Myocyte (in vitro differentiated cells): ENCODE measurements around the gene ATIC. TPM values are rescaled to one million over a fixed set of nuclear protein-coding genes. Genes with fewer than 3 reads are reported as not detected.

Experiments used
- DNase-seq: peaks from one replicate; pipeline ENCODE4 v3.0.0-alpha.2; 2012; ENCODE audit warnings: low read depth
- total RNA-seq: library from RNA; depleted of rRNA; stranded (reverse); fragments of >200 nt; gene quantifications from 2 replicates; pipeline ENCODE4 v1.2.3, GENCODE V29; 2014

The ATIC gene
- total RNA-seq, 1 donor from 2014 or later, result 13.7 TPM

GRCh38 chr2:215374642-215375466 is 63.0 kb downstream of the ATIC start:
- DNase-seq, result no peak

DNA sequence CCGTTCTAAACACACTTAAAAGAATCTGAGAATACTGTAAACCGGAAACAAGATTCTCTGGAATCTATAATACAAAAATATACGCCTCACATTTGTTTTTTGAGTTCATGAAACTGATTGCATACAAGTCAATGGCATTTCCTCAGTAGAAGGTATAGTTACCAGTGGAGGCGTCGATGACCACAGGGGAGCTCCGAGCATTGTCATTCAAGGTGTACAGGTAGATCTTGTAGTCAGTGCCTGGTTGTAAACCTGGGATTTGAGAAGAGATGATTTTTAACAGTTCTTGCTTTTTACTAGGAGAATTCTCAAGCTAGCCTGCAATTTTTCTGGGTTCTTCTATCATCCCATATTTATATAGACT is 63.6 kb downstream of the ATIC start:
- DNase-seq, result no peak

GRCh38 chr2:215376103-215376780 is 64.4 kb downstream of the ATIC start:
- no peak for DNase-seq

DNA sequence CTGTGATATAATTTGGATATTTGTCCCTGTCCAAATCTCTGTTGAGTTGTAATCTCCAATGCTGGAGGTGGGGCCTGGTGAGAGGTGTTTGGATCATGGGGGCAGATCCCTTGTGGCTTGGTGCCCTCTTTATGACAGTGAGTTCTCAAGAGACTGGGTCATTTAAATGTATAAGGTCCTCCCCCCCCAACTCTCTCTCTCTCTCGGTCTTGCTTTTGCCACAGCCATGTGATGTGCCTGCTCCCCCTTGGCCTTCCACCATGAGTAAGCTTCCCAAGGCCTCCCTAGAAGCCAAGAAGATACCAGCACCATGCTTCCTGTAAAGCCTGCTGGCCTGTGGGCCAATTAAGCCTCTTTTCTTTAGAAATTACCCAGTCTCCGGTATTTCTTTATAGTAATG is 65.4 kb downstream of the ATIC start:
- no peak for DNase-seq

GRCh38 chr2:215378045-215378444 is 66.2 kb downstream of the ATIC start:
- DNase-seq, result no peak

DNA sequence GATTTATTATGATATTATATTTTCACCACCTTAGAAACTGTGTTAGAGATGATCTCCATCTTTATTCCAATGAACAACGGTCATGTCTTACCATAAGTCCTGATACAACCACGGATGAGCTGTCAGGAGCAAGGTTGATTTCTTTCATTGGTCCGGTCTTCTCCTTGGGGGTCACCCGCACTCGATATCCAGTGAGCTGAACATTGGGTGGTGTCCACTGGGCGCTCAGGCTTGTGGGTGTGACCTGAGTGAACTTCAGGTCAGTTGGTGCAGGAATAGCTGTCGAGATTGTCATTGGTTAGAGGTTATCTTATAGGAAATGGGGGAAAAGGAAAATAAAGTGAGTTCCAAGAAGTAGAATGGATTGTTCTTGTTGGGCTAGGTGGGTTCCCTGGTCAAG is 67.2 kb downstream of the ATIC start:
- DNase-seq, result no peak

DNA sequence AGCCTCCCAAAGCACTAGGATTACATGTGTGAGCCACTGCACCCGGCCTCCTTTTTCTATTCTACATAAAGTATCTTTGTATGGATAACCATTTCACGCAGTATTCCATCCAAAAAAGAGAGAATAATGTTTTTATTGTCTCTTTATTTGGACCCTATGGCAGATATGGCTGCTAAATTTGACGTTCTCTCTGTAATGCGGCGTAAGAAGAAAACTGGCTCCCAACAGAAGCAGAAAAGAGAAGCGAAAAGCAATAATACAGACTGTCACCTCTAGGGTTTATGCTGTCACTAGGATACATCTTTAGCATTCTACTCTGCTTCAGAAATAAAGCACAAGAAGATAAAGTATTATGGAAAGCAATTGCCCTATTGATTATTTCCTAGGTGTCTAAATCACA is 68.1 kb downstream of the ATIC start:
- DNase-seq, result no peak

DNA sequence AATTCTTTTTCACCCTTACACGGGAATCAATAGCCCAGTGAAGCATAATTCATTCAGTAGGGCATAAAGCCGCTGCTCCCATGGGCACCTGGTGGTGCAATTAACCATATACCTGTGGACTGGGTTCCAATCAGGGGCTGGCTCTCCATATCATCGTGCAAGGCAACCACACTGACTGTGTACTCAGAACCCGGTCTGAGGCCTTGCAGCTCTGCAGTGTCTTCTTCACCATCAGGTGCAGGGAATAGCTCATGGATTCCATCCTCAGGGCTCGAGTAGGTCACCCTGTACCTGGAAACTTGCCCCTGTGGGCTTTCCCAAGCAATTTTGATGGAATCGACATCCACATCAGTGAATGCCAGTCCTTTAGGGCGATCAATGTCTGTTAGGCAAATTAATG is 68.8 kb downstream of the ATIC start:
- no peak for DNase-seq

- DNase-seq, result peak; percentile 23
These were observed 70.2 kb downstream of the ATIC start for GRCh38 chr2:215382011-215382410.

DNA sequence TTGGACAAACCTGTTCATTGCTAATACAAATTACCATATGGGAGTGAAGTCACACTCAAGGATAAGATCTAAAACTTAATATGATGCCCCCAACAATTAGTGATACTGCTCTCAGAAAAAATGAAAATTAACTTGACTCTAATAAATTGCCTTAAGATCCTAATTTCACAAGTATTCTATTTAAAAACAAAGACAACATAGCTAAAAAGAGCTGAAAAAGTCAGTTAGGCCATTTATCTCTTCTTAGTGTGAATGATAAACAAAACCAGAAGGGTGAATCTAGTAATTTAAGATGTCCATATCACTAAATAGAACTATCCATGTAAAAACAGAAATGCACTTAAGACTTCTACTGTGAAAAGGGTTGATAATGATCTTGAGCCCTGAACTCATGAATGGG is 70.6 kb downstream of the ATIC start:
- DNase-seq, result no peak

GRCh38 chr2:215383652-215384279 is 71.9 kb downstream of the ATIC start:
- no peak for DNase-seq

GRCh38 chr2:215384710-215385109 is 72.9 kb downstream of the ATIC start:
- DNase-seq, result no peak

- DNase-seq, result no peak
These were observed 74.7 kb downstream of the ATIC start for GRCh38 chr2:215386566-215386965.

- DNase-seq, result no peak
These were observed 76.3 kb downstream of the ATIC start for GRCh38 chr2:215388002-215388728.

- DNase-seq, result no peak
These were observed 78.7 kb downstream of the ATIC start for GRCh38 chr2:215390550-215390913.

GRCh38 chr2:215391531-215391930 is 79.7 kb downstream of the ATIC start:
- no peak for DNase-seq

DNA sequence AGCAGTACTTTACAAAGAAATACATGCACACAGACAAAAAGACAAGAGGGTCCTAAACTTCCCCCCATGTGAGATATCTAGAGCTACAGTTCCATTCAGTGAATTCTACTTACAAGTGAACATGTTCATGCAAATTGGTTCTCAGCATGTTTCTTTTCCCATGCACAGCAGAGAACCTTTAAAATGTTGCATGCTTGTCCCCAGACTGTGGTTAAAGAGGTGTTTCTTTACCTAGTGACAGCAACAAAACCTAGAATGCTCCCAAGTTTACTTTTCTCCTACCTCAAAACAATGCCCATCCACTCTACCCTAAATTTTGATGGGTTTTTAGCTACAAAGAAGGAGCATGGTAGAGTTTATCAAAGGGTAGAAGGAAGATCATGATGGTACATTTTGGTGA is 80.3 kb downstream of the ATIC start:
- DNase-seq, result no peak

DNA sequence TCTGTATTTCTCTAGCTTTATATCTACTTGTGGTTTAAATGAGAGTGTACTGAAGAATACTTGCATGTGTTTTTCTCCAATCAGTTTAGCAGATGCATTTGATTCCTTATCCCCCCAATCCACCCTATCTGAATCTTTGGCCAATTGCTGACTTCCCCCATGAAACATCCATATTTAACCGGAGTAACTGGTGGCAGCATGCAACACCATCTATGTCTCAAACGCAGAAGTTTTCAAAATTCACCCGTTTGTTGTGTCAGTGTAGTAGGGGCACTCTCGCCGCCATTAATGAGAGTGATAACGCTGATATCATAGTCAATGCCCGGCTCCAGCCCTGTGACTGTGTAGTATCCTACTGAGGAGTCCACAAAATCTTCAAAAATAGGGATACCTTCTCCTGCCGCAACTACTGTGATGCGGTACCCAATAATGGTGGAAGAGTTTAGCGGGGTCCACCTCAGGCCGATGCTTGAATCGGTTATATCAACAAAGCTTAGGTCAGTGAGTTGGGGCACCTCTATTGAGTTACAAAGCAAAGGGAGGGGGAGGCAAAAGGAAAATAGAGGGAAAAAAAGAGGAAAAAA is 80.9 kb downstream of the ATIC start:
- no peak for DNase-seq

DNA sequence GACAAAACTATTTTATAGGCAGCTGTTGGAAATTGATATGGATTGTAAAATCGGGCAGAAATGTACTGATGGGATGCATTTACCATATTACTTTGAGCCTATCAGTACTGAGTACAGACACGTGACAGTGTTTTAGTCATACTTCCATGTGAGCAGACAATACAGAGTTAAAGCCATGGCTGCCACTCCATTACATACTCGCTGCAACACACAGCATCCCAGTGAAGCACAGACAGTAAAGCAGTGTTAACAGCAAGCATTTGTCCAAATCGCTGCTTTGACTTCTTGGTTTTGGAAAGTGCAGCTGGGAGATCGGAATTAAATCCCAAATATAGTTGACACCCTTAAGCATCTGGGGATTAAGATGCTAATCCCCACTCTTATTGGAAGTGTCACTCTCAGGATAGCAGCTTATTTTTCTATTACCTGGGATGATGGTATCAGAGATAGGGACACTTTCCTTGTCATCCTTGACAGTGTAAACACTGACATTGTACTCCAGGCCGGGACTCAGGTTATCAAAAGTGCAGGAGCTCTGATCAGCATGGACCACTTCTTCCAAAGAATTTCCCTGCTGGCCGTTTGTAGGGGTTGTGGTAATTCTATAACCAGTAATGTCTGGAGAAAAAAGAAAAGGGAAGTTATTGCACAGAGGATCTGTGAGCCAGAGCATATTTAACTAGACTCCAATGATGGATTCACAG is 82.4 kb downstream of the ATIC start:
- no peak for DNase-seq

- DNase-seq, result no peak
These were observed 84.0 kb downstream of the ATIC start for GRCh38 chr2:215395687-215396460.
